Stimulated activated CD8-positive, alpha-beta memory T cell treated with anti-CD3 and anti-CD28 coated beads, Interleukin-2, amount 100 ng/mL, for 1 hour (primary cell): ENCODE results near the gene RABGAP1L.
"Not testable (repeated sequence)": the region's sequence is repeated elsewhere in the genome, so short reads cannot be mapped to it uniquely, and the experiment has no call there.

Source experiments
- DNase-seq, 2 donors: peaks; one replicate each; pipeline ENCODE4 v3.0.0-alpha.2; 2020; ENCODE audit warnings: low read depth in 2 of 2

The RABGAP1L gene

DNA sequence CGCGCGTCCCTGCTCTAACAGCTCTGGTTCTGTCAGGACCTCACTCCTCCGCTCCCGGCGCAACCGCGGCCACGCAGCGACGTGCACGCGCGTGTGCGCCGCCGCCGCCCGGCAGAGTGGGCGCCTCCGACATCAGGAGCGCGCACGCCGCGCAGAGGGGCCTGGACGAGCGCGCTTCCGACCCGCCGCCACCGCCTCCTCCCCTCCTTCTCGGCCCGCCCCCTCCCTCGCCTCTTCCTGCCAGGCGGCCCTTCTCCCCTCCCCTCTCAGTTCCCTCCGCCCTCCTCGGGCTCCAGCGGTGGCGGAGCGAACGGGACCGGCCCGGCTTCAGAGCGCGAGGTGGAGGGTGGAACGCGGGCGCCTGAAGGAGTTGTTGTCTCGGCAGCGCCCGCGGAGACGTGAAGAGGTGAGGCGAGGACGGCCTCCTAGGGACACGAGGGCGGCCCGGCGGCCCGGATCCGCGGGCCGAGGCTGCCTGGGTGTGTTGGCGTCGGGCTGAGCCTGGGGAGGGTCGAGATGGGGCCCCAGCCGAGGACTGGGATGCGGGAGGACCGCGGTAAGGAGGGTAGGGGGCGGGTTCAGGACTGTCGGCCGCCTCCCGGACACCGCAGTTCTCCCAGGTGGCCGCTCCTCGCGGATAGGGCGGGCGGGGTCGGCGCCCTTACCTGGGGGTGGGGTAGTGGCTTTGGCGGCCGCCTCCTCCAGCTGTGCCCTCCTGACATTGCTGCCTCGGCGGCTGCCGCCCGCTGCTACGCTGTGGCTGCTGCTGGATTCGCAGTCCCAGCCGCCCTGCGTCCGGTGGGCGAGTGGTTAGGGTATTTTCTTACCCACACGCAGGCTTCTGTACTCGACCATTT, at the start of gene RABGAP1L:
TSS of gene RABGAP1L (plus strand) at position 269 of the 857 bp plus-strand sequence.
- peak; percentile 84 to 91 for DNase-seq

- no peak for DNase-seq
These were observed 49.3 kb upstream of the RABGAP1L start for GRCh38 chr1:174110053-174110452.

DNA sequence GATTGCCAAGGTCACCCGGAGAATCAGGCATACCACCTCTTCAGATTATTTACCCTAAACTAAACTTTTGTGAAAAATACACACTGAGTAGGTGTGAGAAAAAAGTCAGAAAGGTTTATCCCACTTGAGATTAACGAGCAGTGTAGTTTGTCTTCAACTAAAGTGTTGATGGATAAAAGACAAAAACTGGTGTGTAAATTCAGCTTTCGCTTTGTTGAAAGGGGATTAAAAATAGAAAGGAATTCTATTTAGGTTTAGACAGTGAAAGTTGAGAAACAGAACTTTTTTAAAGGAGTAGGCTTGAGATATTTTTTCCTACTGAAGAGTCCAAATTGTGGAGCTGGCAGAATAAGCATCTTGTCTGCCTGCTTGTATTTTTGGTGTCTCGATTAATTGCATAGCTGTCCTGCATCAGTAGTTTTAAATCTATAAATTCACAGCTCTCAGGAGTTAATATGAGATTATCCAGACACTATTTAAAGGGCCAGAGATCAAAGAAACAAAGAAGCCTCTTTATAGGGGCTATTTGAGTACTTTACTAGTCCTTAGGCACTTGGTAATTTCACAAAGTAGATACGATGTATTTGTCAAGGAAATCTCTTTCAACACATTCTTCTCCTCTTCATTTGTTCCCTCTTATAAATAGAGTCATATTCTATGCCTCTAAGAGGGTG, 46.7 kb upstream of the RABGAP1L start:
- no peak for DNase-seq

- no peak for DNase-seq
These were observed 45.2 kb upstream of the RABGAP1L start for GRCh38 chr1:174114106-174114505.

- DNase-seq = no peak
These were observed 44.4 kb upstream of the RABGAP1L start for GRCh38 chr1:174114788-174115448.

DNA sequence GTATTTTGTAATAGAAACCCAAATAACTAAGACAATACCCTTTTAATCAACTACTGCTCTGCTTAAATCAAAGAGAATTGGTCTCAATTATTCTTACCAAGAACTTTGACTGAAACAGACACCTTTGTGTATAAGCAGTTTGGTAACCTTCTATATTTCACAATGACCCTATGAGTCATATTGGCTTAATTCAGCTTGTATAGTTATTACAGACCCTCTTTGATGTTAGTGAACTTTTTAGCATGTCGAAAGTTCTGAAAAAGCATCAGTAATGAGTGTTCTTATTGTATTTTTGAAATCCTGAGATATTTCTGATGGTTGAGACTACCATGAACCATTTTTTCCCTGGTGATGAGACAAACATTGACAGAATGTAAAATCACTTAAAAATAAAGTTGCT, 43.3 kb upstream of the RABGAP1L start:
- DNase-seq = no peak

- no peak for DNase-seq
These were observed 40.6 kb upstream of the RABGAP1L start for GRCh38 chr1:174118751-174119150.

GRCh38 chr1:174122318-174122717, 37.0 kb upstream of the RABGAP1L start:
- not testable (repeated sequence) for DNase-seq

- DNase-seq = no peak
These were observed 35.5 kb upstream of the RABGAP1L start for GRCh38 chr1:174123843-174124242.

DNA sequence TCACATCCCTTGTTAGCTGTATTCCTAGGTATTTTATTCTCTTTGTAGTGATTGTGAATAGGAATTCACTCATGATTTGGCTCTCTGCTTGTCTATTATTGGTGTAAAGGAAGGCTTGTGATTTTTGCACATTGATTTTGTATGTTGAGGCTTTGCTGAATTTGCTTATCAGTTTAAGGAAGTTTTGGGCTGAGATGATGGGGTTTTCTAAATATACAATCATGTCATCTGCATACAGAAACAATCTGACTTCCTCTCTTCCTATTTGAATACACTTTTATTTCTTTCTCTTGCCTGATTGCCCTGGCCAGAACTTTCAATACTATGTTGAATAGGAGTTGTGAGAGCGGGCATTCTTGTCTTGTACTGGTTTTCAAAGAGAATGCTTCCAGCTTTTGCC, 32.1 kb upstream of the RABGAP1L start:
- DNase-seq = not testable (repeated sequence)

DNA sequence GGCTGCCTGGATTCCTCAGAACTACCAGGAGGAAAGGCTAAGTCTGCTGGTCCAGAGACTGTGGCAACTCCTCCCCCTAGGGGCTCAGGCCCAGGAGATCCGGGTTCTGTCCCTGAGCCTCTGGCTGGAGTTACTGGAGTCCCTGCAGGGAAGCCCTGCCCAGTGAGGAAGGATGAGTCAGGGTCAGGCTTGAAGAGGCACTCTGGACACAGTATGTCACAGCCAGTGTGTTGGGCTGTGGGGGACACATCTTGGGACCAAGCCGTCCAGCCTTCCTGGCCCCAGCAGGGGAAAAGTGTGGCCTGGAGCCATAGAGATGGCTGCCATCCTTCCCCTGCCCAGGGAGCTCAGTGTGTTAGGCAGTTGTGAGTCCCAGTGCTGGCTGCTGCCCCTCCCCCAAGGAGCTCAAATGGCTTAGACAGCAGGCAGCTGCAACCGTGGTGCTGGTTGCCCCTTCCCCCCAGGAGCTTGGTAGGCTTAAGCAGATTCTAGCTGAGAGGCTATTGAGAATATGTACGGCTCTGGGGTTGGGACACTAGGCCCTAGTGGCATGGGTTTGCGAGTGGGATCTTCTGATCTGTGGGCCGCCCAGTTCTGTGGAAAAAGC, 28.2 kb upstream of the RABGAP1L start:
- DNase-seq = no peak

DNA sequence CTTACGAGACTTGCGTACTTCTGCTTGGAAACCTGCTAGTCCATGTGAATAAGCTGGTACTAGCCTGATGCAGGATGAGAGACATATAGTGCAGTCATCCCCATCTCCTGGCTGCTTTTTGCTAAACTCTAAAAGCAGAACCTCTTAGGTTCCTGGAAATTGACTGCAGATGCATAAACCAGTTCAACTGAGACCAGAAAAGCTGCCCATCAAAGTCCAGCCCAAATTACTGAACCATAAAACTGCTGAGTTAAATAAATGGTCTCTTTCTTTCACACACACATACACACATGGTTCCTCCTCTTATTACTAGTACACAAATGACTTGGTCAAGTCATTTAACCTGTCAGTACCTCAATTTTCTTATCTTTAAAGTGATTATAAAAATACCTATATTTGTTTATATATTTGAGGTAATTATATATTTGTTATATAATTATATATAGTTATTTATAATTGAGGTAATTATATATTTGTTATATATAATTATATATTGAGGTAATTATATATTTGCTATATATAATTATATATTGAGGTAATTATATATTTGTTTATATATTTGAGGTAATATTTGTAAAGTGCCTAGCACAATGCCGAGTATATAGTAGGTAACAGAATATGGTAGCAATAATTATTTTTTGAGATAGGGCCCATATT, 25.2 kb upstream of the RABGAP1L start:
- no peak for DNase-seq

DNA sequence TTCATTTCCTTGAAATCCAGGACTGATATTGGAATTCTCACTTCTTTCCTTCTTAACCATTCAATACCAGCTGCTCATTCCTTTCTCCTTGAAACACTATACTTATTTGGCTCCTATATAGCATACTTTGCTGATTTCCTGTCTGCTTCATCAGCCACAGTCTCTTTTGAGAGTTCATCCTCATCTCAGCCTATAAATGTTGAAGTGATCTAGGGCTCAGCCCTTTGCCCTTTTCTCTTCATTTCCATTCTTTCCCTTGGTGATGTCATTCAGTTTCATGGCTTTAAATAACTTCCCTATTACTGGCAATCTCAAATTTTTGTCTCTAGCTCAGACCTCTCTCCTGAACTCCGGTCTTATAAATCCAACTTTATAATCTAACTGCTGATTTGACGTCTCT, 24.1 kb upstream of the RABGAP1L start:
- DNase-seq = no peak

DNA sequence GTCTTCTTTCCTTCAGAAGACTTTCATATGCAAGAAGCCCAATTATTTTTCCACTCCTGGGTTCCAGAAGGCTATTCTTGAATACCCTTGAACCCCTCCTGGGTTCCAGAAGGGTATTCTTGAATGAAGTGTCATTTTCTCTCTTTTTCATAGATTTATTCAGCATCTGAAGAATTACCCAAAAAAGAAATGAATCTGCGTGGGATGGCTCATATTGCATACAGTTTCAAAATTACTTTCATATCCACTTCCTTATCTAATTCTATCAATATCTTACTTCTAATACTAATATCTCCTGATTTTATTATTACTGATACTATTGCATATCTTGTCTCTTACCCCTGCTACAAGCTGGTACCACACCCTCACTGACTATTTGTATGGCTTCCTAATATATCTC, 22.6 kb upstream of the RABGAP1L start:
- no peak for DNase-seq

DNA sequence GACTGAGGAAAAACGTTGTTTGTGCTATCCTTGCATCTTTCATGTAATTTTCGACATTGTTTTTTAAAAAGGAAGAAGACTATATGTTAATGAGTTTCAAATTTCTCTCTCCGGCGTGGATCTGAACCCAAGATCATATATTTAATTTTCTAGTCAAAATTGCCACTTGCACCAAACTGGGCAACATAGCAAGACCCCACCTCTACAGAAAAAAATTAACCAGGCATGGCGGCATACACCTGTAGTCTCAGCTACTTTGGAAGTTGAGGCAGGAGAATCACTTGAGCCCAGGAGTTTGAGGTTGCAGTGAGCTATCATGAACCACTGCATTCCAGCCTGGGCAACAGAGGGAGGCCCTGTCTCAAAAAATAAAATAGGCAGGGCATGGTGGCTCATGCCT, 16.5 kb upstream of the RABGAP1L start:
- no peak for DNase-seq

DNA sequence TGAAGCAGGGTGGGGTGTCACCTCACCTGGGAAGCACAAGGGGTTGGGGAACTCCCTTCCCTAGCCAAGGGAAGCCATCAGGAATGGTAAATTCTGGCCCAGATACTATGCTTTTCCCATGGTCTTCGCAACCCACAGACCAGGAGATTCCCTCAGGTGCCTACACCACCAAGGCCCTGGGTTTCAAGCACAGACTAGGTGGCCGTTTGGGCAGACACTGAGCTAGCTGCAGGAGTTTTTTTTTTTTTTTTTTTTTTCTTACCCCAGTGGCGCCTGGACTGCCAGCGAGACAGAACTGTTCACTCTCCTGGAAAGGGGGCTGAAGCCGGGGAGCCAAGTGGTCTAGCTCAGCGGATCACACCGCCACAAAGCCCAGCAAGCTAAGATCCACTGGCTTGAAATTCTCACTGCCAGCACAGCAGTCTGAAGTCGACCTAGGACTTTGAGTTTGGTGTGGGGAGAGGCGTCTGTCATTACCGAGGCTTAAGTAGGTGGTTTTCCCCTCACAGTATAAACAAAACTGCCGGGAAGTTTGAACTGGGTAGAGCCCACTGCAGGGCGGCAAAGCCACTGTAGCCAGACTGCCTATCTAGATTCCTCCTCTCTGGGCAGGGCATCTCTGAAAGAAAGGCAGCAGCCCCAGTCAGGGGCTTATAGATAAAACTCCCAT, 15.5 kb upstream of the RABGAP1L start:
- not testable (repeated sequence) for DNase-seq

DNA sequence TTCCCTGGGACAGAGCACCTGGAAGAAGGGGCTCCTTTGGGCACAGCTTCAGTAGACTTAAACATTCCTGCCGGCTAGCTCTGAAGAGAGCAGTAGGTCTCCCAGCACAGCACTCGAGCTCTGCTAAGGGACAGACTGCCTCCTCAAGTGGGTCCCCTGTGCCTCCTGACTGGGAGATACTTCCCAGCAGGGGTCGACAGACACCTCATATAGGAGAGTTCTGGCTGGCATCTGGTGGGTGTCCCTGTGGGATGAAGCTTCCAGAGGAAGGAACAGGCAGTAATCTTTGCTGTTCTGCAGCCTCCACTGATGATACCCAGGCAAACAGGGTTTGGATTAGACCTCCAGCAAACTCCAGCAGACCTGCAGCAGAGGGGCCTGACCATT, 14.9 kb upstream of the RABGAP1L start:
- not testable (repeated sequence) for DNase-seq

DNA sequence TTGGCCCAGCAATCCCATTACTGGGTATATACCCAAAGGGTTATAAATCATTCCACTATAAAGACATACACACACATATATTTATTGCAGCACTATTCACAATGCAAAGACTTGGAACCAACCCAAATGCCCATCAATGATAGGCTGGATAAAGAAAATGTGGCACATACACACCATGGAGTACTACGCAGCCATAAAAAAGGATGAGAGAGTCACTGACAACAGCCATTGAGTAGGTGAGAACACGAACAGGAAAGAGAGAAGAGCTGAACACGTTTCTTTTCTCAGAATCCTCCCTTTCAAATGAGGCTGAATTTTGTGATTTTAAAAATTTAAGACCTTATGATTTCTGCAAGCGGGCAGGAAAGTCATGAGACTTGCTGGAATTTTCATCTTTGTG, 10.1 kb upstream of the RABGAP1L start:
- DNase-seq = no peak

DNA sequence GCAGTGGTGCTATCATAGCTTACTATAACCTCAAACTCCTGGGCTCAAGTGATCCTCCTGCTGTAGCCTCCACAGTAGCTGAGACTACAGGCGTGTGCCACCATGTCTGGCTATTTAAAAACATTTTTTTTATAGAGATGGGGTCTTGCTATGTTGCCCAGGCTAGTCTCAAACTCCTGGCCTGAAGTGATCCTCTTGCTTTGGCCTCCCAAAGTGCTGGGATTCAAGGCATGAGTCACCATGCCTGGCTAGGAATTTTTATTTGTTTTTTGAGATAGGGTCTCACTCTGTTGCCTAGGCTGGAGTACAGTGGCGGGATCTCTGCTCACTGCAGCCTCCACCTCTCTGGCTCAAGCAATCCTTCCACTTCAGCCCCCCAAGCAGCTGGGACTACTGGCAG, 8.8 kb upstream of the RABGAP1L start:
- DNase-seq = no peak

DNA sequence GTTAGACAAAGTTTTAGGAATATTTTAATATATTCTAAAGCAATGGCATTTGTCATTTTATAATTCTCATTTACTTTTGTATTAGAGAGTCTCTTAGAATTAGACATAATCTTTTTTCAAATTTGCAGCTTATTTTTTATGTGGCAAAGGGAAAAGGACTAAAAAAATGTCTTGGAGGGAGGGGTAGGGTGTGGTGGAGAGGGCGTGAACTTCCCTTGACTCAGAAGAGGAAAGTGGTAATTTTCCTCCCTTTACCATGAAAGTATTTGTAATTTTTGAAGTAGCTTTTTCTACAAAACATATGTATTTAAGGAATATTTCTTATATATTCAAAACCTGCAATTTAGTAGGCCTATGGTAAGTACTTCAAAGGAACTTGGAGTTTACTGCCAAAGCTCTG, 6.9 kb upstream of the RABGAP1L start:
- no peak for DNase-seq
